ENCODE data around the gene WWC1. TPM values are rescaled to one million over a fixed set of nuclear protein-coding genes. Genes with fewer than 3 reads are reported as not detected.
"Not testable (repeated sequence)": the region's sequence is repeated elsewhere in the genome, so short reads cannot be mapped to it uniquely, and the experiment has no call there.

The WWC1 gene
- total RNA-seq, 1 experiment from 2014 or later: 190 TPM

DNA sequence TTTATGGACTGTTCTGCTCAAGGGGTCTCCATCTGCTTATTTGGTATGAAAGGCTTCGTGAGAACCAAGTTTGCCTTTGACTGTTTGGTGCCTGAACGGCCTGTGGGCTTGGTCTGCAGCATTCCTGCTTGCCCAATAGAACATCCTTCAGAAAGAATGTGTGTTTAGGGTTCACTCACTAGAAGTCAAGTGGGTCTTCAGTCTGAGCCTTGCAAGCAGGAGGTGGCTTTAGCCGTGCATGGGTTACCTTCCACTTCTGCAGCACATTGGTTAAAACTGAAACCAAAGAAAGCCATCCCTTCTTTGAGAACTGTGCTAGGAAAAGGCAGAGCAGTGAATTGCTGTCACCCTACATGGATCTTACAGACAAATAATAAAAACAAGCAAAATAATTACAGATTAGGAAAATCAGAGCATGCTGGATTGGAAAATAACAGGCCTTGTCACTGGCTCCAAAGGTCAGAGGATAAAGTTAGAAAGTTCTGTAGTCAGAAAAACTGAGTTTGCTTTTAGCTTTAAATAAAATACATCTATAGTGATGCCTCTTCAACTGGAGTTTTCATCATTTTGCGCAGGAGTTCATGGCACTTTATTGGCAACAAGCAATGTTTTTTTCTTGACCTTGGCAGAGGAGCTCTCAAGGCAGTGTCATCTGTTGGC, 16.6 kb downstream of the WWC1 start:
- H3K27ac Mint-ChIP-seq (ENCODE audit: unreplicated experiment): peak overlapping the region; percentile 78
- H3K4me3 Mint-ChIP-seq (ENCODE audit: low read depth, unreplicated experiment): no peak overlapping the region
- CTCF ChIA-PET: interaction anchor here (1.1 kb wide), 1 partner anchor 13 kb away, joined by 3 read pairs; no protein-coding TSS in a partner anchor

DNA sequence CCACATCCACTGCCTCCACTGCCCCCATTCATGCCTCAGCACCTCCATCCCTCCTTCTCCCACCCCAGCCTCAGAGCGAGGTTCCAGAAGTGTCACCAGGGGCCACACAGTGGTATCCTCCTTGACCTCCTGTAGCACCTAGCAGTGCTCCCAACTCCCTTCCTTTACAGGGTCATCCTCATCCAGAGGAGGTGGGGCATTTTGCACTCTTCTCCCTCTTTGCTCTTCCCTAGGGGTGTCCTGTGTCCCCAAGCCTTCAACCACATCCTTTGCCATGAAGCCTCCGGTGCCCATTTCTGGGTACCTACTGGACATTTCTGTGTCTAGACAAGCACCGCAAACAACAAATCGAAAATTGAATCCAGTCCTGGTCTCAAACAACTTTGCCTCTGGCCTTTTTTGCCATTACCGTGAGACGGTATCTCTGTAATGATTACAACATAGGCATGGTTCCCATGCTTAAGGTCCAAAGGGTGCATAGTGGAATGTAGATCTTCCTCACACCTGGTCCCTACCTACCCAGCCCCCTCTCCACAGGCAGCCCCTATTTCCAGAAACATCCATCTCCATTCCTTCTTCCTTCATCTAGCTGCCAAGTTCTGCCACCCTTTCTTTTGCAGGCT, 17.6 kb downstream of the WWC1 start:
- TF ChIP-seq, protein P1, sequence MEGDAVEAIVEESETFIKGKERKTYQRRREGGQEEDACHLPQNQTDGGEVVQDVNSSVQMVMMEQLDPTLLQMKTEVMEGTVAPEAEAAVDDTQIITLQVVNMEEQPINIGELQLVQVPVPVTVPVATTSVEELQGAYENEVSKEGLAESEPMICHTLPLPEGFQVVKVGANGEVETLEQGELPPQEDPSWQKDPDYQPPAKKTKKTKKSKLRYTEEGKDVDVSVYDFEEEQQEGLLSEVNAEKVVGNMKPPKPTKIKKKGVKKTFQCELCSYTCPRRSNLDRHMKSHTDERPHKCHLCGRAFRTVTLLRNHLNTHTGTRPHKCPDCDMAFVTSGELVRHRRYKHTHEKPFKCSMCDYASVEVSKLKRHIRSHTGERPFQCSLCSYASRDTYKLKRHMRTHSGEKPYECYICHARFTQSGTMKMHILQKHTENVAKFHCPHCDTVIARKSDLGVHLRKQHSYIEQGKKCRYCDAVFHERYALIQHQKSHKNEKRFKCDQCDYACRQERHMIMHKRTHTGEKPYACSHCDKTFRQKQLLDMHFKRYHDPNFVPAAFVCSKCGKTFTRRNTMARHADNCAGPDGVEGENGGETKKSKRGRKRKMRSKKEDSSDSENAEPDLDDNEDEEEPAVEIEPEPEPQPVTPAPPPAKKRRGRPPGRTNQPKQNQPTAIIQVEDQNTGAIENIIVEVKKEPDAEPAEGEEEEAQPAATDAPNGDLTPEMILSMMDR (IDR thresholded peaks at IDR 0.05; ENCODE audit: unreplicated experiment): no peak
- Mint-ChIP-seq H3K27ac (ENCODE audit: unreplicated experiment) (peak overlapping the region; percentile 78), H3K27me3 (ENCODE audit: unreplicated experiment) (no peaks in the 10 kb centered on the region), H3K9me3 (ENCODE audit: low read depth, unreplicated experiment) (no peaks in the 10 kb centered on the region), H3K4me1 (ENCODE audit: low read depth, unreplicated experiment) (peaks cover 82% of the 10 kb centered on the region), H3K4me3 (ENCODE audit: low read depth, unreplicated experiment) (peak overlapping the region; percentile 40), H3K36me3 (ENCODE audit: insufficient read depth, unreplicated experiment) (peaks cover 48% of the 10 kb centered on the region)
- DNase-seq: no peak
- CTCF ChIA-PET: interaction anchor here (1.1 kb wide), 1 partner anchor 14 kb away, joined by 3 read pairs; no protein-coding TSS in a partner anchor
- BruUV-seq (replicated peaks): no TSS peak
- intact Hi-C loops (cut with micrococcal nuclease; ENCODE audit: unreplicated experiment): no loop called here

More for the DNA sequence above, 16.6 kb downstream of the WWC1 start:
- BruUV-seq (replicated peaks): no TSS peak
- H3K9me3 Mint-ChIP-seq (ENCODE audit: low read depth, unreplicated experiment): no peaks in the 10 kb centered on the region
- H3K27me3 Mint-ChIP-seq (ENCODE audit: unreplicated experiment): no peaks in the 10 kb centered on the region
- intact Hi-C loops (cut with micrococcal nuclease; ENCODE audit: unreplicated experiment): no loop called here
- H3K36me3 Mint-ChIP-seq (ENCODE audit: insufficient read depth, unreplicated experiment): peaks cover 53% of the 10 kb centered on the region
- TF ChIP-seq, protein P1 (IDR thresholded peaks at IDR 0.05; ENCODE audit: unreplicated experiment): no peak
- DNase-seq: no peak
- peaks cover 82% of the 10 kb centered on the region for H3K4me1 Mint-ChIP-seq (ENCODE audit: low read depth, unreplicated experiment)

- H3K4me3 Mint-ChIP-seq (ENCODE audit: low read depth, unreplicated experiment); intact Hi-C loops (cut with micrococcal nuclease; ENCODE audit: unreplicated experiment); H3K27me3 Mint-ChIP-seq (ENCODE audit: unreplicated experiment); DNase-seq; H3K27ac Mint-ChIP-seq (ENCODE audit: unreplicated experiment); BruUV-seq (replicated peaks); H3K9me3 Mint-ChIP-seq (ENCODE audit: low read depth, unreplicated experiment): not testable (repeated sequence)
- CTCF ChIA-PET: interaction anchor here (1.6 kb wide), 1 partner anchor 15 kb away, joined by 9 read pairs; no protein-coding TSS in a partner anchor
- Mint-ChIP-seq H3K36me3 (ENCODE audit: insufficient read depth, unreplicated experiment) (peaks cover 56% of the 10 kb centered on the region), H3K4me1 (ENCODE audit: low read depth, unreplicated experiment) (peaks cover 84% of the 10 kb centered on the region)
These were observed 19.1 kb downstream of the WWC1 start for GRCh38 chr5:168310541-168310940.

DNA sequence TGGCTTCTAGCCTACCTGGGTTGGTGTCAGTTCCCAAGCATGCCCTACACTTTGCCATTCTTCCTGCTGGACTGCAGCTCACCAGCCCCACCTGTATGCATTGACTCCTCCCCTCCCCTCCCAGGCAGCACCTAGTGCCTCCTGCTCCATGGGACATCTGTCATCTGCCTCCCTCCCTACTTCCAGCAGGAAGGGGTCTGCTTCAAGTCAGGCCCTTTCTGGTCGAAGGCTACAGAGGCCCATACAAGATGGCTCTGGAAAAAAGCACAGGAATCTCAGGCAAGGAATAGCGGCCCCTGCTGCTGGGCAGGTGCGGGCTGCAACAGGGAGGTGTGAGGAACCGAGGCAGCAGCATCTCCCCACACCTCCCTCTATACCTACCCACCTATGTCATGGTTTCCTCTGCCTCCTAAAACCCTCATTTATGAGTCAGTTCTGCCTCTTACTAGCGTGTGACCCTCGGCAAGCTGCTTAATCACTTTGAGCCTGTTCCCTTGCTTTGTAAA, 19.7 kb downstream of the WWC1 start:
- Mint-ChIP-seq H3K36me3 (ENCODE audit: insufficient read depth, unreplicated experiment) (peaks cover 62% of the 10 kb centered on the region), H3K4me3 (ENCODE audit: low read depth, unreplicated experiment) (no peak overlapping the region), H3K9me3 (ENCODE audit: low read depth, unreplicated experiment) (no peaks in the 10 kb centered on the region), H3K4me1 (ENCODE audit: low read depth, unreplicated experiment) (peaks cover 83% of the 10 kb centered on the region), H3K27me3 (ENCODE audit: unreplicated experiment) (no peaks in the 10 kb centered on the region), H3K27ac (ENCODE audit: unreplicated experiment) (peak overlapping the region; percentile 46)
- TF ChIP-seq, protein P1 (IDR thresholded peaks at IDR 0.05; ENCODE audit: unreplicated experiment): peak; percentile 35
- BruUV-seq (replicated peaks): no TSS peak
- intact Hi-C loops (cut with micrococcal nuclease; ENCODE audit: unreplicated experiment): no loop called here
- CTCF ChIA-PET: interaction anchor here (1.3 to 2.4 kb wide), 3 partner anchors 10 to 19 kb away, joined by 5 to 15 read pairs (median 9); no protein-coding TSS in a partner anchor
- peak; percentile 47 for DNase-seq

Measured in Calu3 (cell line).